Activated T-cell treated with anti-CD3 and anti-CD28 coated beads, Interleukin-2, amount 50 U/mL, for 72 hours (primary cell): ENCODE results near the gene POU5F2. TPM values are rescaled to one million over a fixed set of nuclear protein-coding genes. Genes with fewer than 3 reads are reported as not detected.
A peak's percentile ranks its signal among the peaks of the same experiment; 100 is the strongest.

Experiments used
- ATAC-seq, 2 donors: fragments of 150-1000 bp; cut with Tn5 transposase; replicated peaks in 1 of 2; 2 replicates each; pipeline ENCODE4 v1.10.0; 2021; ENCODE audit warnings: moderate library complexity in 2 of 2, mild to moderate bottlenecking in 1 of 2
- DNase-seq, 2 donors: peaks; one replicate each; pipeline ENCODE4 v3.0.0; 2021 to 2022; ENCODE audit warnings: mixed read lengths in 1 of 2
- H3K27ac Mint-ChIP-seq: one replicate; pipeline ENCODE4 v1.8.0; 2022; ENCODE audit warnings: mild to moderate bottlenecking, moderate library complexity, mixed read lengths
- H3K27me3 Mint-ChIP-seq: one replicate; pipeline ENCODE4 v1.8.0; 2022; ENCODE audit warnings: low read depth, mixed read lengths
- H3K36me3 Mint-ChIP-seq, 2 donors: one replicate each; pipeline ENCODE4 v1.8.0; 2022; ENCODE audit warnings: mixed read lengths in 2 of 2, mild to moderate bottlenecking in 1 of 2; ENCODE audit not compliant: insufficient read depth in 2 of 2
- H3K4me1 Mint-ChIP-seq: one replicate; pipeline ENCODE4 v1.8.0; 2022; ENCODE audit warnings: low read depth, mixed read lengths
- H3K4me3 Mint-ChIP-seq, 2 donors: one replicate each; pipeline ENCODE4 v1.8.0; 2022; ENCODE audit warnings: mild to moderate bottlenecking in 2 of 2, mixed read lengths in 2 of 2, moderate library complexity in 2 of 2
- H3K9me3 Mint-ChIP-seq, 2 donors: one replicate each; pipeline ENCODE4 v1.8.0; 2022; ENCODE audit warnings: mixed read lengths in 2 of 2
- total RNA-seq, 2 donors: library from RNA; stranded (reverse); gene quantifications; one replicate each; pipeline ENCODE4 v1.2.3, GENCODE V29; 2022

The POU5F2 gene
- total RNA-seq, 2 donors from 2014 or later: 0.89 to 0.93 TPM

GRCh38 chr5:93731987-93732386 lies 9.4 kb downstream of the POU5F2 start:
- H3K36me3 Mint-ChIP-seq: no peaks in the 10 kb centered on the region
- H3K27me3 Mint-ChIP-seq: no peaks in the 10 kb centered on the region
- no peaks in the 10 kb centered on the region for H3K4me1 Mint-ChIP-seq
- no peak overlapping the region for H3K27ac Mint-ChIP-seq
- ATAC-seq (no peak), DNase-seq (no peak)
- no peak overlapping the region for H3K4me3 Mint-ChIP-seq
- H3K9me3 Mint-ChIP-seq: no peaks in the 10 kb centered on the region

GRCh38 chr5:93726595-93726994 lies 14.8 kb downstream of the POU5F2 start:
- Mint-ChIP-seq H3K27ac (no peak overlapping the region), H3K27me3 (no peaks in the 10 kb centered on the region), H3K9me3 (no peaks in the 10 kb centered on the region)

GRCh38 chr5:93724791-93725190 lies 16.6 kb downstream of the POU5F2 start:
- Mint-ChIP-seq H3K9me3 (no peaks in the 10 kb centered on the region), H3K27ac (no peak overlapping the region), H3K27me3 (no peaks in the 10 kb centered on the region), H3K4me1 (peaks cover 14% of the 10 kb centered on the region), H3K36me3 (no peaks in the 10 kb centered on the region), H3K4me3 (no peak overlapping the region)
- DNase-seq (no peak), ATAC-seq (no peak)

More at GRCh38 chr5:93726595-93726994, 14.8 kb downstream of the POU5F2 start:
- no peak for ATAC-seq
- no peak for DNase-seq
- peaks cover 6% of the 10 kb centered on the region for H3K4me1 Mint-ChIP-seq
- H3K36me3 Mint-ChIP-seq: no peaks in the 10 kb centered on the region
- H3K4me3 Mint-ChIP-seq: no peak overlapping the region

- no peak for DNase-seq
- no peak overlapping the region for H3K4me3 Mint-ChIP-seq
Observed at GRCh38 chr5:93723681-93724080, 17.7 kb downstream of the POU5F2 start.

GRCh38 chr5:93723005-93723404 lies 18.4 kb downstream of the POU5F2 start:
- H3K36me3 Mint-ChIP-seq: no peaks in the 10 kb centered on the region

More at GRCh38 chr5:93723681-93724080, 17.7 kb downstream of the POU5F2 start:
- no peak overlapping the region for H3K27ac Mint-ChIP-seq
- H3K4me1 Mint-ChIP-seq: peaks cover 14% of the 10 kb centered on the region
- H3K36me3 Mint-ChIP-seq: no peaks in the 10 kb centered on the region
- no peaks in the 10 kb centered on the region for H3K27me3 Mint-ChIP-seq
- H3K9me3 Mint-ChIP-seq: no peaks in the 10 kb centered on the region
- ATAC-seq: no peak

GRCh38 chr5:93722588-93722987 lies 18.8 kb downstream of the POU5F2 start:
- no peak overlapping the region for H3K4me3 Mint-ChIP-seq
- no peaks in the 10 kb centered on the region for H3K27me3 Mint-ChIP-seq
- no peak overlapping the region for H3K27ac Mint-ChIP-seq
- no peaks in the 10 kb centered on the region for H3K9me3 Mint-ChIP-seq
- H3K36me3 Mint-ChIP-seq: no peaks in the 10 kb centered on the region
- ATAC-seq (no peak), DNase-seq (no peak)
- peaks cover 14% of the 10 kb centered on the region for H3K4me1 Mint-ChIP-seq

More at GRCh38 chr5:93723005-93723404, 18.4 kb downstream of the POU5F2 start:
- ATAC-seq (no peak), DNase-seq (no peak)
- Mint-ChIP-seq H3K4me3 (no peak overlapping the region), H3K4me1 (peaks cover 14% of the 10 kb centered on the region), H3K27ac (no peak overlapping the region), H3K9me3 (no peaks in the 10 kb centered on the region), H3K27me3 (no peaks in the 10 kb centered on the region)

- DNase-seq (no peak), ATAC-seq (no peak)
- H3K4me3 Mint-ChIP-seq: no peak overlapping the region
- no peaks in the 10 kb centered on the region for H3K9me3 Mint-ChIP-seq
- no peaks in the 10 kb centered on the region for H3K36me3 Mint-ChIP-seq
- no peaks in the 10 kb centered on the region for H3K27me3 Mint-ChIP-seq
- H3K27ac Mint-ChIP-seq: no peak overlapping the region
- peaks cover 13% of the 10 kb centered on the region for H3K4me1 Mint-ChIP-seq
Observed at GRCh38 chr5:93721511-93721910, 19.9 kb downstream of the POU5F2 start.

GRCh38 chr5:93721071-93721470 lies 20.3 kb downstream of the POU5F2 start:
- no peaks in the 10 kb centered on the region for H3K9me3 Mint-ChIP-seq
- ATAC-seq (peak; percentile 67 to 74), DNase-seq (peak; percentile 10 to 13)
- H3K27ac Mint-ChIP-seq: no peak overlapping the region
- H3K36me3 Mint-ChIP-seq: no peaks in the 10 kb centered on the region
- H3K4me1 Mint-ChIP-seq: peaks cover 8% of the 10 kb centered on the region
- no peaks in the 10 kb centered on the region for H3K27me3 Mint-ChIP-seq
- no peak overlapping the region for H3K4me3 Mint-ChIP-seq

GRCh38 chr5:93717162-93717561 lies 24.2 kb downstream of the POU5F2 start:
- Mint-ChIP-seq H3K9me3 (peaks cover 0 to 2% of the 10 kb centered on the region in 2 donors), H3K27ac (no peak overlapping the region), H3K4me3 (no peak overlapping the region), H3K27me3 (no peaks in the 10 kb centered on the region), H3K4me1 (peaks cover 8% of the 10 kb centered on the region), H3K36me3 (no peaks in the 10 kb centered on the region)
- DNase-seq: no peak
- no peak for ATAC-seq

GRCh38 chr5:93716453-93716852 lies 24.9 kb downstream of the POU5F2 start:
- Mint-ChIP-seq H3K9me3 (peaks cover 0 to 2% of the 10 kb centered on the region in 2 donors), H3K4me1 (peaks cover 8% of the 10 kb centered on the region), H3K27me3 (no peaks in the 10 kb centered on the region), H3K27ac (no peak overlapping the region), H3K36me3 (no peaks in the 10 kb centered on the region), H3K4me3 (no peak overlapping the region)
- DNase-seq (no peak), ATAC-seq (no peak)

GRCh38 chr5:93715761-93716160 lies 25.6 kb downstream of the POU5F2 start:
- Mint-ChIP-seq H3K9me3 (peaks cover 0 to 2% of the 10 kb centered on the region in 2 donors), H3K4me1 (peaks cover 1% of the 10 kb centered on the region), H3K27me3 (no peaks in the 10 kb centered on the region), H3K36me3 (no peaks in the 10 kb centered on the region), H3K27ac (no peak overlapping the region), H3K4me3 (peak overlapping the region in 1 of 2 donors; percentile 14)
- ATAC-seq (no peak), DNase-seq (no peak)

GRCh38 chr5:93715327-93715726 lies 26.1 kb downstream of the POU5F2 start:
- no peaks in the 10 kb centered on the region for H3K4me1 Mint-ChIP-seq
- no peak for ATAC-seq
- H3K36me3 Mint-ChIP-seq: no peaks in the 10 kb centered on the region
- no peak for DNase-seq
- H3K27me3 Mint-ChIP-seq: no peaks in the 10 kb centered on the region
- no peak overlapping the region for H3K4me3 Mint-ChIP-seq
- no peak overlapping the region for H3K27ac Mint-ChIP-seq
- H3K9me3 Mint-ChIP-seq: peaks cover 0 to 2% of the 10 kb centered on the region in 2 donors

- Mint-ChIP-seq H3K4me3 (no peak overlapping the region), H3K27me3 (no peaks in the 10 kb centered on the region), H3K27ac (no peak overlapping the region), H3K36me3 (no peaks in the 10 kb centered on the region), H3K9me3 (peaks cover 0 to 2% of the 10 kb centered on the region in 2 donors), H3K4me1 (peaks cover 4% of the 10 kb centered on the region)
- DNase-seq: no peak
- no peak for ATAC-seq
Observed at GRCh38 chr5:93708442-93708841, 33.0 kb downstream of the POU5F2 start.

GRCh38 chr5:93705896-93706295 lies 35.5 kb downstream of the POU5F2 start:
- Mint-ChIP-seq H3K9me3 (no peaks in the 10 kb centered on the region), H3K27ac (no peak overlapping the region), H3K27me3 (no peaks in the 10 kb centered on the region), H3K36me3 (no peaks in the 10 kb centered on the region), H3K4me3 (no peak overlapping the region), H3K4me1 (peaks cover 10% of the 10 kb centered on the region)
- DNase-seq: no peak
- ATAC-seq: no peak
